Measurements from ENCODE around the gene PTCD2.

GRCh38 chr5:72302171-72302570, 18.0 kb upstream of the PTCD2 start:
- no peak for TF ChIP-seq POLR2A (IDR thresholded peaks at IDR 0.05)
- no peak for TF ChIP-seq POLR2AphosphoS5 (IDR thresholded peaks at IDR 0.05)
